Measurements from ENCODE around the gene SGIP1. TPM values are rescaled to one million over a fixed set of nuclear protein-coding genes. Genes with fewer than 3 reads are reported as not detected.
A peak's percentile ranks its signal among the peaks of the same experiment; 100 is the strongest.

The SGIP1 gene
- total RNA-seq, 1 donor from 2014 or later, result 5.3 TPM

DNA sequence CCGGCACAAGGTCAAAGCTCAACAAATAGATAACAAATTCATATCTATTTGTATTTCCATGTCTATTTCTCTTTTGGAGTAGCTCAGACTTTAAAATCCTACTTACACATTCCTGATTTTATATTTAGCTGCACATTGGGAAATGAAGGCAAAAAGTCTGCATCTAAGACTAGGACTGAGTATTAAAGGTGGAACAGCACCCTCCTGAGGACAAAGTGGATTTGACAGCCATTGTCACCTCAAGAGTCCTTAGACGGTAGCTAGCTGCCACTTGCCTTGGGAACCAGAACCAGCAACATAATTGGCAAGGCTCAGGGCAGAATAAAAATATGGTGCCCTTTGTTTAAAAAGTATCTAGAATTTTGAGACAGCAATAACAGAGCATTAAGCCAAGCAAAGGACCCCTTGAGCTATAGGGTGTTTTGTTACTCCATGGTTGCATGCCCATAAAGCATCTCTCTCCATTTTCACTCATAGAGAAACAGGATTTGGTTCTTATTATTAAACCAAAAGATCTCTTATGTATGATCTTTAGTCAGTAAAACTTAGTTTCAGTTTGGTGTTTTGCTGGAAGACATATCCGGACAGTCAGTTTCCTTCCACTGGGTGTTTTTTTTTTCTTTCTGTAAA, 30.0 kb upstream of the SGIP1 start:
- peaks cover 9% of the 10 kb centered on the region for H3K27me3 Mint-ChIP-seq (ENCODE audit: low read depth)
- no peaks in the 10 kb centered on the region for H3K4me1 Mint-ChIP-seq
- TF ChIP-seq, protein P1, sequence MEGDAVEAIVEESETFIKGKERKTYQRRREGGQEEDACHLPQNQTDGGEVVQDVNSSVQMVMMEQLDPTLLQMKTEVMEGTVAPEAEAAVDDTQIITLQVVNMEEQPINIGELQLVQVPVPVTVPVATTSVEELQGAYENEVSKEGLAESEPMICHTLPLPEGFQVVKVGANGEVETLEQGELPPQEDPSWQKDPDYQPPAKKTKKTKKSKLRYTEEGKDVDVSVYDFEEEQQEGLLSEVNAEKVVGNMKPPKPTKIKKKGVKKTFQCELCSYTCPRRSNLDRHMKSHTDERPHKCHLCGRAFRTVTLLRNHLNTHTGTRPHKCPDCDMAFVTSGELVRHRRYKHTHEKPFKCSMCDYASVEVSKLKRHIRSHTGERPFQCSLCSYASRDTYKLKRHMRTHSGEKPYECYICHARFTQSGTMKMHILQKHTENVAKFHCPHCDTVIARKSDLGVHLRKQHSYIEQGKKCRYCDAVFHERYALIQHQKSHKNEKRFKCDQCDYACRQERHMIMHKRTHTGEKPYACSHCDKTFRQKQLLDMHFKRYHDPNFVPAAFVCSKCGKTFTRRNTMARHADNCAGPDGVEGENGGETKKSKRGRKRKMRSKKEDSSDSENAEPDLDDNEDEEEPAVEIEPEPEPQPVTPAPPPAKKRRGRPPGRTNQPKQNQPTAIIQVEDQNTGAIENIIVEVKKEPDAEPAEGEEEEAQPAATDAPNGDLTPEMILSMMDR (conservative IDR thresholded peaks at IDR 0.05), result peak; percentile 72
- H3K9me3 Mint-ChIP-seq, result no peaks in the 10 kb centered on the region
- peak; percentile 41 for DNase-seq (ENCODE audit: low read depth, low spot score)
- H3K27ac Mint-ChIP-seq (ENCODE audit: unreplicated experiment), result no peak overlapping the region
- H3K4me3 Mint-ChIP-seq, result no peak overlapping the region
- no peaks in the 10 kb centered on the region for H3K36me3 Mint-ChIP-seq (ENCODE audit: low read depth)

DNA sequence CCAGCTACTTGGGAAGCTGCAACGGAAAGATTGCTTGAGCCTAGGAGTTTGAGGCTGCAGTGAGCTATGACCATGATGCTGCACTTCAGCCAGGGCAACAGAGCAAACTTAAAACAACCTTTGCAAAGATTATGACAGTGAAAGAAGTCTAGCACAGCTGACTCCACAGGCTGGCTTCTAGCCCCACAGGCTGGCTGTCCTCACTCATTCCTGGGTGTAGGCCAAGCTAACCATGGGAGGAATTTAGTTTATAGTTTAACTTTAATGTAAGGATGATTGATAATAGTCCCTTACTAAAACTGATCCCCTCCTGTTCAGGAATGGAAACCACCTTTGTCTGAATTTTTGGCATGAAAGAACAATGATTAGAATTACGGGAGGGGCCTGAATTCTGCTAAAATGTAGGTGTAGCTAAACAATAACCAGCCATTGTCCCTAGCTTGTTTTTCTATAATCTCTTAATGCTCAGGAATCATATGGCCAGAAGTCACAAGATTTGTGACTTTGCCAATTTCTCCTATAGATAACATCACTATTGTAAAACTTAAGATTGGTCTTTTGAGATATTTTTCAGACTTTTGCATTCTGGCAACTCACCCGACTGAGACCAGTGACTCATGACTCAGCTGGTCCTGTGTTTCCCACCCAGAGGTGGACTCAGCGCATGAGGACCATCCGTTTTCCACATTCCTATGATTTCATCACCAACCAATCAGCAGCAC, 28.1 kb upstream of the SGIP1 start:
- Mint-ChIP-seq H3K4me1 (no peaks in the 10 kb centered on the region), H3K27ac (ENCODE audit: unreplicated experiment) (no peak overlapping the region), H3K36me3 (ENCODE audit: low read depth) (no peaks in the 10 kb centered on the region), H3K27me3 (ENCODE audit: low read depth) (peaks cover 9% of the 10 kb centered on the region), H3K9me3 (no peaks in the 10 kb centered on the region), H3K4me3 (no peak overlapping the region)
- no peak for DNase-seq (ENCODE audit: low read depth, low spot score)
- TF ChIP-seq, protein P1 (conservative IDR thresholded peaks at IDR 0.05), result no peak

DNA sequence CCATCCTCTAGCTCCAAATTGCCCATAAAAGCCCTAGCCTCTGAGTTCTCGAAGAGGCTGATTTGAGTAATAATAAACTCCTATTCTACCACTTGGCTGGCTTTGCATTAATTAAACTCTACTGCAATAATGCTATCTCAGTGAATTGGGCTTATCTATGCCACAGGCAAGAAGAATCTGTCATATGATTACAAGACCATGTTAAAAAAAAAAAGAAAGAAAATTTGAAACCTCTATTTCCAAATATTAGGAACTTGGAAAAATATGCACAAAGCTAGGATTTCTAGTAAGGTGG, 27.6 kb upstream of the SGIP1 start:
- peaks cover 6% of the 10 kb centered on the region for H3K27me3 Mint-ChIP-seq (ENCODE audit: low read depth)
- TF ChIP-seq, protein P1 (conservative IDR thresholded peaks at IDR 0.05), result no peak

DNA sequence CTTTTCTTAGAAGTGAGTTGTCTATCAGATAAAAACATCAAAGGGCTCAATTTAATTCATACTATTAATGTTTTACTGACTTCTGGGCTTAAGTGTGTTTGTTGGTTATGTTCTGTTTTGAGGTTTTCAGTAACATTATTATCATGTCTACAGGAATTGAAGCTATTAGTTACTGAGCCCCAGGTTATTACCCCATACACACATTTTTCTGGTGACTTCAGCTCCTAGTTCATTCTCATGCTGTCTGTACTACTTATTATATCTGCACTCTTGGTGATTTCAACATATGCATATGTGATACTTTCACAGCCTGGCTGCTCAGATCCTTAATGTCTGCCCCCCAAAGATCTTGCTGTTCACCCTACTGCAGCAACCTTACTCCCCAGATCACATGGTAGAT, 27.0 kb upstream of the SGIP1 start:
- no peak overlapping the region for H3K4me3 Mint-ChIP-seq
- no peak for DNase-seq (ENCODE audit: low read depth, low spot score)
- H3K27me3 Mint-ChIP-seq (ENCODE audit: low read depth), result peaks cover 6% of the 10 kb centered on the region
- H3K4me1 Mint-ChIP-seq, result no peaks in the 10 kb centered on the region
- no peaks in the 10 kb centered on the region for H3K9me3 Mint-ChIP-seq
- TF ChIP-seq, protein P1 (conservative IDR thresholded peaks at IDR 0.05), result no peak
- no peaks in the 10 kb centered on the region for H3K36me3 Mint-ChIP-seq (ENCODE audit: low read depth)
- H3K27ac Mint-ChIP-seq (ENCODE audit: unreplicated experiment), result no peak overlapping the region

More for the DNA sequence above, 27.6 kb upstream of the SGIP1 start:
- DNase-seq (ENCODE audit: low read depth, low spot score), result no peak
- Mint-ChIP-seq H3K27ac (ENCODE audit: unreplicated experiment) (no peak overlapping the region), H3K9me3 (no peaks in the 10 kb centered on the region), H3K36me3 (ENCODE audit: low read depth) (no peaks in the 10 kb centered on the region), H3K4me1 (no peaks in the 10 kb centered on the region), H3K4me3 (no peak overlapping the region)

DNA sequence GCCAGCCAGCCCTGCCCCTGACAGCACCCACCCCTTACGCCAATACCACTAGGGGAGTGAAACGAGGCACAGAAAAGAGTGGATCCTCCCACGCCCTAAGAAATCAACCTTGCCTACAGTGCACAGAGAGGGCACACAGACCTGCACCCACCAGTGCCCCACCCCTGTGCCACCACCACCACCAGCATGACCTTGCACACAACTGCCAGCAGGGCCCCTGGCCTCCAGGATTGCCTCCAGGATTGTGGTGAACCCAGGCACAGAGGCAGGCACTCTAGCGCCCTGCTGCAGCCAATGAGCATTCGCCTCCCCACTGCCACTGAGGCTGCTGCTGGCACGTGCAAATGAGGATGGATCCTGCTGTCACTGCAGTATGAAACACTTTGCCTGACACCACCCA, 23.5 kb upstream of the SGIP1 start:
- DNase-seq (ENCODE audit: low read depth, low spot score), result no peak
- Mint-ChIP-seq H3K4me1 (no peaks in the 10 kb centered on the region), H3K27me3 (ENCODE audit: low read depth) (peaks cover 7% of the 10 kb centered on the region), H3K27ac (ENCODE audit: unreplicated experiment) (no peak overlapping the region), H3K9me3 (peaks cover 15% of the 10 kb centered on the region), H3K36me3 (ENCODE audit: low read depth) (no peaks in the 10 kb centered on the region), H3K4me3 (no peak overlapping the region)
- TF ChIP-seq, protein P1 (conservative IDR thresholded peaks at IDR 0.05), result no peak

Measured in neural crest cell (in vitro differentiated cells).